Measurements from ENCODE around the gene LCN15. TPM values are rescaled to one million over a fixed set of nuclear protein-coding genes. Genes with fewer than 3 reads are reported as not detected.
"Not testable (repeated sequence)": the region's sequence is repeated elsewhere in the genome, so short reads cannot be mapped to it uniquely, and the experiment has no call there.

LCN15 gene
- polyA plus RNA-seq, 4 donors, result 0.46 to 38.5 (median 8.8) TPM

- FAIRE-seq (no peak), DNase-seq (peak; percentile 20 to 65)
- Histone ChIP-seq H3K27me3 (ENCODE audit: control insufficient read depth in 3 of 3, insufficient read depth in 3 of 3, low read length in 3 of 3) (no peaks in the 10 kb centered on the region), H3K27ac (ENCODE audit: low read depth in 1 of 3, low read length in 2 of 3) (no peak overlapping the region), H3K9me3 (ENCODE audit: control insufficient read depth in 2 of 2, insufficient read depth in 1 of 2, low read depth in 1 of 2, low read length in 1 of 2) (peaks cover 0 to 11% of the 10 kb centered on the region in 2 donors), H3K36me3 (ENCODE audit: control insufficient read depth in 3 of 3, insufficient read depth in 2 of 3, low read depth in 1 of 3, low read length in 3 of 3) (no peaks in the 10 kb centered on the region), H3K4me3 (ENCODE audit: low read depth in 1 of 3, low read length in 3 of 3) (no peak overlapping the region), H3K4me1 (ENCODE audit: control insufficient read depth in 3 of 3, insufficient read depth in 2 of 3, low read depth in 1 of 3, low read length in 2 of 3) (peaks cover 0 to 17% (median 0%) of the 10 kb centered on the region in 3 donors)
- WGBS, 3 donors, result 20 to 21% (median 21%) methylated on average over 30 to 37 of the region's 37 CpGs
Measured at GRCh38 chr9:136762915-136763648, 1.2 kb downstream of the LCN15 start.

DNA sequence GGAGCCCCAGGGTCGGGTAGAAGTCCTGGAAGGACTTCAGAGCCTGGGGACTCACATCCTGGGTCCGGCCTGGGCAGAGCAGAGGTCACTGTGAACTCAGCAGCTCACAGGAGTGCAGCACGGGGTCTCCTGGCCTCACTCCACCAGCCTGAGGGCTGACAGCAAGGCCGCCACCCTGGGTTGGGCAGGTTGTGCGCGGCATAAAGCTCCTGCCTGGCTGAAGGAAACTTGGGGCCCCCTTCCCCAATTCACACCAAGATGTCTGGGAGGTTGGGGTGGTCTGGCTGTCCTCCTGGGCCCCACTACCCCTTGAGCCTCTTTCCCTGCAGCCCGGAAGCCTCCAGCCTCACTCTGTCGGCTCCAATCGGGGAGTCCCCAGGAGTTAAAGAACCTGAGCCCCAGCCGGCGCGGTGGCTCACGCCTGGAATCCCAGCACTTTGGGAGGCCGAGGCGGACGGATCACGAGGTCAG, 2.1 kb downstream of the LCN15 start:
- 72 to 80% (median 73%) methylated on average over 15 to 17 of the region's 17 CpGs for WGBS, 3 donors
- H3K27ac ChIP-seq (ENCODE audit: low read depth in 1 of 3, low read length in 2 of 3), result no peak overlapping the region
- no peak for FAIRE-seq
- no peak for DNase-seq
- H3K36me3 ChIP-seq (ENCODE audit: control insufficient read depth in 3 of 3, insufficient read depth in 2 of 3, low read depth in 1 of 3, low read length in 3 of 3), result no peaks in the 10 kb centered on the region
- H3K4me3 ChIP-seq (ENCODE audit: low read depth in 1 of 3, low read length in 3 of 3), result no peak overlapping the region
- H3K4me1 ChIP-seq (ENCODE audit: control insufficient read depth in 3 of 3, insufficient read depth in 2 of 3, low read depth in 1 of 3, low read length in 2 of 3), result peaks cover 0 to 17% (median 0%) of the 10 kb centered on the region in 3 donors
- peaks cover 0 to 6% of the 10 kb centered on the region in 2 donors for H3K9me3 ChIP-seq (ENCODE audit: control insufficient read depth in 2 of 2, insufficient read depth in 1 of 2, low read depth in 1 of 2, low read length in 1 of 2)
- no peaks in the 10 kb centered on the region for H3K27me3 ChIP-seq (ENCODE audit: control insufficient read depth in 3 of 3, insufficient read depth in 3 of 3, low read length in 3 of 3)

DNA sequence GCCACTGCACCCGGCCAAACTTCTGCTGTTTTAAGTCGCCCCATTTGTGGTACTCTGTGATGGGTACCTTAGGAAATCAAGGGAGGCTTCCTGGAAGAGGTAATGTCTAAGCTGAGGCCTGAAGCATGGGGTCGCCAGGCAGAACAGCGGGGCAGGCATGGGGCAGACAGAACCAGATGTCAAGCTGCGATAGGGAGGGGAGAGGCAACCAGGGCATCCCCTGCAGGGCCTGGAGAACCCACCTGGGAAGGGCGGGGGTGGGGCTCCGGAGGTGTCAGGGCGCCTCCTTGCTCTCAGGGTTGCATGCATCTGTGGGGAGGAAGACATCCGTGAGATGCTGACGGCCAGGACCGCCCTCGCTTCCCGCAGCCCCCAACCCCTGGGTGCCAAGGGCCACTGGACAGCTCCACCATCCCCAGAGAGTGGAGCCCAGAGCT, 2.8 kb downstream of the LCN15 start:
- DNase-seq, result no peak
- no peak for FAIRE-seq
- H3K27me3 ChIP-seq (ENCODE audit: control insufficient read depth in 3 of 3, insufficient read depth in 3 of 3, low read length in 3 of 3), result no peaks in the 10 kb centered on the region
- WGBS, 3 donors, result 80 to 89% (median 83%) methylated on average over 11 to 13 of the region's 13 CpGs
- H3K9me3 ChIP-seq (ENCODE audit: control insufficient read depth in 2 of 2, insufficient read depth in 1 of 2, low read depth in 1 of 2, low read length in 1 of 2), result peaks cover 0 to under 1% of the 10 kb centered on the region in 2 donors
- H3K27ac ChIP-seq (ENCODE audit: low read depth in 1 of 3, low read length in 2 of 3), result no peak overlapping the region
- H3K36me3 ChIP-seq (ENCODE audit: control insufficient read depth in 3 of 3, insufficient read depth in 2 of 3, low read depth in 1 of 3, low read length in 3 of 3), result no peaks in the 10 kb centered on the region
- no peak overlapping the region for H3K4me3 ChIP-seq (ENCODE audit: low read depth in 1 of 3, low read length in 3 of 3)
- H3K4me1 ChIP-seq (ENCODE audit: control insufficient read depth in 3 of 3, insufficient read depth in 2 of 3, low read depth in 1 of 3, low read length in 2 of 3), result peaks cover 0 to 17% (median 0%) of the 10 kb centered on the region in 3 donors

DNA sequence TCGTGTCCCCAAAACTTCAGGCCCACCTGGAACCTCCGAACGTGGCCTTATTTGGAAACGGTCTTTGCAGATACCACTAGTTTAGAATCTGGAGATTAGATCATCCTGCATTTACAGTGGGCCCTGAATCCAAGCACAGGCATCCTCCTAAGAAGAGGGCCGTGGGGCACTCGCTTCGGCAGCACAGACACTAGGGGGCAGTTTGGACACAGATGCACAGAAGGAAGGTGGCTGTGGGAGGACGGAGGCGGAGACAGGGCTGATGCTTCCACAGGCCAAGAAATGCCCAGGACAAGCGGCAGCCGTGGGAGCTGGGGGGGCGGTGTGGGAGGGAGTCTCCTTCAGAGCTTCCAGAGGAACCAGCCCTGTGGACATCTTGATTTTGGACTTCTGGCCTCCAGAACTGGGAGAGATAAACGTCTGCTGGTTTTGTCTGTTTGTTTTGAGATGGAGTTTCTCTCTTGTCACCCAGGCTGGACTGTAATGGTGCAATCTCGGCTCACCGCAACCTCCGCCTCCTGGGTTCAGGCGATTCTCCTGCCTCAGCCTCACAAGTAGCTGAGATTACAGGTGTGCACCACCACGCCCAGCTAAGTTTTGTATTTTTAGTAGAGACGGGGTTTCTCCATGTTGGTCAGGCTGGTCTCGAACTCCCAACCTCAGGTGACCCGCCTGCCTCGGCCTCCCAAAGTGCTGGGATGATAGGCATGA, 3.3 kb downstream of the LCN15 start:
- H3K36me3 ChIP-seq (ENCODE audit: control insufficient read depth in 3 of 3, insufficient read depth in 2 of 3, low read depth in 1 of 3, low read length in 3 of 3); FAIRE-seq; H3K9me3 ChIP-seq (ENCODE audit: control insufficient read depth in 2 of 2, insufficient read depth in 1 of 2, low read depth in 1 of 2, low read length in 1 of 2); H3K4me3 ChIP-seq (ENCODE audit: low read depth in 1 of 3, low read length in 3 of 3); H3K27ac ChIP-seq (ENCODE audit: low read depth in 1 of 3, low read length in 2 of 3); H3K27me3 ChIP-seq (ENCODE audit: control insufficient read depth in 3 of 3, insufficient read depth in 3 of 3, low read length in 3 of 3): not testable (repeated sequence)
- H3K4me1 ChIP-seq (ENCODE audit: control insufficient read depth in 3 of 3, insufficient read depth in 2 of 3, low read depth in 1 of 3, low read length in 2 of 3), result peaks cover 0 to 17% (median 0%) of the 10 kb centered on the region in 3 donors
- WGBS, 3 donors, result 33 to 44% (median 35%) methylated on average over 21 to 22 of the region's 22 CpGs
- DNase-seq, result peak; percentile 52 to 76

- 70 to 73% (median 70%) methylated on average over 20 to 25 of the region's 25 CpGs for WGBS, 3 donors
- H3K27me3 ChIP-seq (ENCODE audit: control insufficient read depth in 3 of 3, insufficient read depth in 3 of 3, low read length in 3 of 3), result no peaks in the 10 kb centered on the region
- no peak for DNase-seq
Measured at GRCh38 chr9:136760424-136760823, 3.9 kb downstream of the LCN15 start.

DNA sequence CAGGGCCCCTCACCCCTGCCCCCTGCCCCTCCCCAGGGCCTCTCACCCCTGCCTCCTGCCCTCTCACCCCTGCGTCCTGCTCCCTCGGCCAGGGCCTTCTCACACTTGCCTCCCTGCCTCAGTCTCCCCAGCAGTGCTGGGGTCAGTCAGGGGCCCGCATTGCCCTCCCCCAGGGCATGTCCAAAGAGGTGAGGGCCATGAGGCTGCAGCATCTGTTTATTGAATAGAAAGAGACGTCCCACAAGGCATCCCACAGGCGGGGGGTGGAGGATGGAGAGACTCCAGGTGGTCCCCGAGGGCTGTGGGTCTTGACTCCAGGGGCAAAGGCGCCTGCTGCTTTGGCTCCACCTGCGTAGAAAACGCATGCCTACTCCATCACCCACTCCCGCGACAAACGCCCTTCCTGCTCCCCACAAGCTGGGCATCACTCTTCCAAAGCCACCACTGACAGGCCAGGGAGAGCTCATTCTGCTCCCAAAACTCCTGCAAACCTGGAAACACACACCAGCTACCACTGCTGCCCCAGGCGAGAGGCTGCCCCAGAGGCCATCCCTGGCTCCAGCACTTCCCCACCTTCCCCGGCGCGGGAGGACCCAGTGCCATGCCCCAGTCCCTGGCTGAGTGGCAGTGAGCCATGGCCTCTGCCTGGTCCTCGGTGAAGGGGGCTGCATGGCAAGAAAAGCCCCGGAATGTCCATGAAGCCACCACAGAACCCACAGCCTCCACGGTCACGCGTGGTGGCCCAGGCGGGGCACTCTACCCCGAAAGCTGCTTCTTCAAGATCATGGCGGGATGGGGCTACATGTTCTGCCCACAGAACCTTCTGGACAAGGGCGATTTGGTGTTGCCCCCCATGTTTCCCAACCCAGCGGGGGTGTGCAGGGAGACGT, 4.6 kb downstream of the LCN15 start:
- no peak for DNase-seq

More at GRCh38 chr9:136760424-136760823, 3.9 kb downstream of the LCN15 start:
- H3K27ac ChIP-seq (ENCODE audit: low read depth in 1 of 3, low read length in 2 of 3), result no peak overlapping the region
- no peaks in the 10 kb centered on the region for H3K36me3 ChIP-seq (ENCODE audit: control insufficient read depth in 3 of 3, insufficient read depth in 2 of 3, low read depth in 1 of 3, low read length in 3 of 3)
- no peak overlapping the region for H3K4me3 ChIP-seq (ENCODE audit: low read depth in 1 of 3, low read length in 3 of 3)
- peaks cover 0 to 17% (median 0%) of the 10 kb centered on the region in 3 donors for H3K4me1 ChIP-seq (ENCODE audit: control insufficient read depth in 3 of 3, insufficient read depth in 2 of 3, low read depth in 1 of 3, low read length in 2 of 3)
- H3K9me3 ChIP-seq (ENCODE audit: control insufficient read depth in 2 of 2, insufficient read depth in 1 of 2, low read depth in 1 of 2, low read length in 1 of 2), result peaks cover 0 to 11% of the 10 kb centered on the region in 2 donors
- FAIRE-seq, result no peak

GRCh38 chr9:136759001-136759400, 5.3 kb downstream of the LCN15 start:
- peaks cover 0 to 4% (median 0%) of the 10 kb centered on the region in 3 donors for H3K4me1 ChIP-seq (ENCODE audit: control insufficient read depth in 3 of 3, insufficient read depth in 2 of 3, low read depth in 1 of 3, low read length in 2 of 3)
- DNase-seq (no peak), FAIRE-seq (no peak)
- no peak overlapping the region for H3K27ac ChIP-seq (ENCODE audit: low read depth in 1 of 3, low read length in 2 of 3)
- no peaks in the 10 kb centered on the region for H3K36me3 ChIP-seq (ENCODE audit: control insufficient read depth in 3 of 3, insufficient read depth in 2 of 3, low read depth in 1 of 3, low read length in 3 of 3)
- no peak overlapping the region for H3K4me3 ChIP-seq (ENCODE audit: low read depth in 1 of 3, low read length in 3 of 3)
- peaks cover 0 to 2% (median 0%) of the 10 kb centered on the region in 3 donors for H3K27me3 ChIP-seq (ENCODE audit: control insufficient read depth in 3 of 3, insufficient read depth in 3 of 3, low read length in 3 of 3)
- H3K9me3 ChIP-seq (ENCODE audit: control insufficient read depth in 2 of 2, insufficient read depth in 1 of 2, low read depth in 1 of 2, low read length in 1 of 2), result peaks cover 0 to 12% of the 10 kb centered on the region in 2 donors
- 73 to 78% (median 78%) methylated on average over 7 to 9 of the region's 9 CpGs for WGBS, 3 donors

More for the DNA sequence above, 4.6 kb downstream of the LCN15 start:
- no peak overlapping the region for H3K4me3 ChIP-seq (ENCODE audit: low read depth in 1 of 3, low read length in 3 of 3)
- peaks cover 0 to 2% (median 0%) of the 10 kb centered on the region in 3 donors for H3K27me3 ChIP-seq (ENCODE audit: control insufficient read depth in 3 of 3, insufficient read depth in 3 of 3, low read length in 3 of 3)
- FAIRE-seq, result no peak
- 80 to 82% (median 82%) methylated on average over 27 of the region's 27 CpGs for WGBS, 3 donors
- H3K9me3 ChIP-seq (ENCODE audit: control insufficient read depth in 2 of 2, insufficient read depth in 1 of 2, low read depth in 1 of 2, low read length in 1 of 2), result peaks cover 0 to 12% of the 10 kb centered on the region in 2 donors
- H3K27ac ChIP-seq (ENCODE audit: low read depth in 1 of 3, low read length in 2 of 3), result no peak overlapping the region
- peaks cover 0 to 11% (median 0%) of the 10 kb centered on the region in 3 donors for H3K4me1 ChIP-seq (ENCODE audit: control insufficient read depth in 3 of 3, insufficient read depth in 2 of 3, low read depth in 1 of 3, low read length in 2 of 3)
- H3K36me3 ChIP-seq (ENCODE audit: control insufficient read depth in 3 of 3, insufficient read depth in 2 of 3, low read depth in 1 of 3, low read length in 3 of 3), result no peaks in the 10 kb centered on the region

- Histone ChIP-seq H3K4me1 (ENCODE audit: control insufficient read depth in 3 of 3, insufficient read depth in 2 of 3, low read depth in 1 of 3, low read length in 2 of 3) (no peaks in the 10 kb centered on the region), H3K27me3 (ENCODE audit: control insufficient read depth in 3 of 3, insufficient read depth in 3 of 3, low read length in 3 of 3) (peaks cover 0 to 2% (median 0%) of the 10 kb centered on the region in 3 donors), H3K9me3 (ENCODE audit: control insufficient read depth in 2 of 2, insufficient read depth in 1 of 2, low read depth in 1 of 2, low read length in 1 of 2) (peaks cover 0 to 12% of the 10 kb centered on the region in 2 donors), H3K27ac (ENCODE audit: low read depth in 1 of 3, low read length in 2 of 3) (no peak overlapping the region), H3K4me3 (ENCODE audit: low read depth in 1 of 3, low read length in 3 of 3) (no peak overlapping the region), H3K36me3 (ENCODE audit: control insufficient read depth in 3 of 3, insufficient read depth in 2 of 3, low read depth in 1 of 3, low read length in 3 of 3) (no peaks in the 10 kb centered on the region)
- WGBS, 3 donors, result 86 to 95% (median 87%) methylated on average over 13 to 20 of the region's 20 CpGs
- no peak for FAIRE-seq
- no peak for DNase-seq
Measured at GRCh38 chr9:136757751-136758140, 6.6 kb downstream of the LCN15 start.
